GM12878 (cell line): ENCODE results near the gene LAMA4. TPM values are rescaled to one million over a fixed set of nuclear protein-coding genes. Genes with fewer than 3 reads are reported as not detected.

Experiments
- ATAC-seq: fragments of 200-7000 bp; cut with Tn5 transposase; 3 replicates; pipeline ENCODE4 v1.9.1; 2020; ENCODE audit warnings: mild to moderate bottlenecking, moderate library complexity
- BruUV-seq: library from RNA; stranded (reverse); fragments of 400-500 nt; replicated peaks from 2 replicates; lab custom pipeline; 2021; lab: Mats Ljungman, UMichigan
- CTCF ChIA-PET: fragments of 300-600 bp; sonication (Branson Sonifier 250); formaldehyde crosslinking; extraction: SDS; loops from one replicate; lab custom pipeline; 2021; ENCODE audit warnings: inconsistent platforms; lab: Yijun Ruan, JAX
- POLR2A ChIA-PET: fragments of 350-600 bp; formaldehyde crosslinking; extraction: SDS; loops from one replicate; lab custom pipeline; 2021; ENCODE audit warnings: inconsistent platforms; lab: Charles Lee
- RAD21 ChIA-PET: fragments of 300-600 bp; sonication (Branson Sonifier 250); formaldehyde crosslinking; loops from one replicate; lab custom pipeline; 2023; ENCODE audit warnings: antibody characterized with exemption; ENCODE audit not compliant: unreplicated experiment; lab: Charles Lee
- SMC1A ChIA-PET: fragments of 300-600 bp; sonication (Branson Sonifier 250); formaldehyde crosslinking; loops from one replicate; lab custom pipeline; 2023; ENCODE audit not compliant: unreplicated experiment, uncharacterized antibody; lab: Charles Lee
- DNase-seq: peaks from one replicate; pipeline ENCODE4 v3.0.0-alpha.2; 2011; ENCODE audit warnings: low read depth, low spot score
- FAIRE-seq: peaks from 3 replicates; lab custom pipeline; 2011; peaks lifted over from hg19 to GRCh38; lab: Jason Lieb, UNC
- H2AFZ ChIP-seq: 2 replicates; pipeline ENCODE4 v1.6.0; 2011; ENCODE audit warnings: low read depth, low read length, control low read depth; ENCODE audit not compliant: control insufficient read depth
- H3K27ac ChIP-seq: 2 replicates; pipeline ENCODE4 v1.5.1; 2011; ENCODE audit warnings: control low read depth; ENCODE audit not compliant: control insufficient read depth, insufficient read depth
- H3K27me3 ChIP-seq, 2 experiments: replicated peaks in 1 of 2; 2 replicates each; pipeline versions ENCODE4 v1.6.0 to v1.6.1; 2011; ENCODE audit warnings: low read length in 1 of 2; ENCODE audit not compliant: control insufficient read depth in 2 of 2, insufficient read depth in 2 of 2
- H3K36me3 ChIP-seq, 2 experiments: 2 replicates each; pipeline ENCODE4 v1.5.1; 2011; ENCODE audit warnings: low read length in 1 of 2; ENCODE audit not compliant: control insufficient read depth in 2 of 2, insufficient read depth in 2 of 2
- H3K4me1 ChIP-seq: 2 replicates; pipeline ENCODE4 v1.6.1; 2011; ENCODE audit warnings: mild to moderate bottlenecking, low read length, moderate library complexity, mixed read lengths; ENCODE audit not compliant: control insufficient read depth, insufficient read depth
- H3K4me2 ChIP-seq: 2 replicates; pipeline ENCODE4 v1.6.0; 2011; ENCODE audit warnings: control low read depth; ENCODE audit not compliant: control insufficient read depth, insufficient read depth
- H3K4me3 ChIP-seq: fragments of 200-600 bp; sonication (generic); 2 replicates; pipeline ENCODE4 v1.5.1; 2016
- H3K79me2 ChIP-seq: 2 replicates; pipeline ENCODE4 v1.6.0; 2011; ENCODE audit warnings: low read length; ENCODE audit not compliant: control insufficient read depth, insufficient read depth
- H3K9ac ChIP-seq: 2 replicates; pipeline ENCODE4 v1.8.0; 2011; ENCODE audit warnings: low read length, control low read depth, mixed read lengths; ENCODE audit not compliant: control insufficient read depth, insufficient read depth
- H3K9me3 ChIP-seq: replicated peaks from 3 replicates; pipeline ENCODE4 v1.5.1; 2011; ENCODE audit warnings: mild to moderate bottlenecking, low read length; ENCODE audit not compliant: control insufficient read depth, insufficient read depth
- H4K20me1 ChIP-seq: 2 replicates; pipeline ENCODE4 v1.6.0; 2011; ENCODE audit not compliant: control insufficient read depth, insufficient read depth
- CREM ChIP-seq: IDR thresholded peaks from 2 replicates; pipeline ENCODE4 v1.6.1; 2014; ENCODE audit warnings: antibody characterized with exemption, low read depth
- CTCF ChIP-seq, 3 experiments: IDR thresholded peaks in 2 of 3; conservative IDR thresholded peaks in 1 of 3; 2 replicates each; pipeline ENCODE4 v1.5.1; 2011; ENCODE audit warnings: low read depth in 3 of 3, low read length in 3 of 3, mild to moderate bottlenecking in 3 of 3, control low read depth in 2 of 3, moderate library complexity in 2 of 3, inconsistent platforms in 1 of 3, mixed read lengths in 1 of 3; ENCODE audit not compliant: control insufficient read depth in 2 of 3, insufficient read depth in 1 of 3; ENCODE audit errors: extremely low read depth in 1 of 3
- DPF2 ChIP-seq: fragments of 450-650 bp; IDR thresholded peaks from 2 replicates; pipeline ENCODE4 v1.6.1; 2017; ENCODE audit warnings: mild to moderate bottlenecking
- GABPA ChIP-seq: IDR thresholded peaks from 2 replicates; pipeline ENCODE4 v1.6.1; 2014; ENCODE audit warnings: antibody characterized with exemption, low read depth, mild to moderate bottlenecking, inconsistent platforms
- HDGF ChIP-seq: fragments of 450-650 bp; IDR thresholded peaks from 2 replicates; pipeline ENCODE4 v1.6.1; 2016; ENCODE audit warnings: antibody characterized with exemption
- MEF2A ChIP-seq: IDR thresholded peaks from 2 replicates; pipeline ENCODE4 v1.6.1; 2011; ENCODE audit warnings: low read depth, mild to moderate bottlenecking, low read length, moderate library complexity; ENCODE audit not compliant: insufficient read depth
- NBN ChIP-seq: fragments of 450-650 bp; IDR thresholded peaks from 2 replicates; pipeline ENCODE4 v1.6.1; 2016
- POLR2A ChIP-seq: IDR thresholded peaks from 2 replicates; pipeline ENCODE4 v1.6.1; 2011; ENCODE audit warnings: low read depth, mild to moderate bottlenecking, low read length
- RB1 ChIP-seq: fragments of 450-650 bp; formaldehyde crosslinking; IDR thresholded peaks from 2 replicates; pipeline ENCODE4 v1.6.1; 2017; ENCODE audit warnings: mild to moderate bottlenecking, borderline replicate concordance
- SPI1 ChIP-seq: IDR thresholded peaks from 2 replicates; pipeline ENCODE4 v1.6.1; 2011; ENCODE audit warnings: low read depth, mild to moderate bottlenecking, low read length, moderate library complexity, borderline replicate concordance; ENCODE audit not compliant: insufficient read depth
- STAT3 ChIP-seq: IDR thresholded peaks from 2 replicates; pipeline ENCODE4 v1.6.1; 2011; ENCODE audit warnings: low read depth, low read length, improper control_type of control experiment
- ZBTB11 ChIP-seq: fragments of 450-650 bp; formaldehyde crosslinking; IDR thresholded peaks from 2 replicates; pipeline ENCODE4 v1.5.0; 2022; ENCODE audit warnings: mild to moderate bottlenecking, missing genetic modification characterization
- ZNF687 ChIP-seq: fragments of 450-650 bp; IDR thresholded peaks from 2 replicates; pipeline ENCODE4 v1.6.1; 2017; ENCODE audit warnings: mild to moderate bottlenecking, moderate library complexity
- ZZZ3 ChIP-seq: IDR thresholded peaks from 2 replicates; pipeline ENCODE4 v1.6.1; 2011; ENCODE audit warnings: low read depth; ENCODE audit not compliant: control insufficient read depth, insufficient read length
- WGBS: methylation state at CpG from one replicate; pipeline ENCODE4 v1.1.6; 2016; ENCODE audit warnings: low lambda C conversion rate; ENCODE audit not compliant: insufficient replicate concordance, insufficient coverage; ENCODE audit errors: missing lambda C conversion rate; 5-methylcytosine and 5-hydroxymethylcytosine counted together
- in situ Hi-C: fragments of 300-500 bp; cut with MboI; formaldehyde crosslinking; loops from 9 replicates; pipeline ENCODE4 v1.14.3; 2018; ENCODE audit warnings: mixed read lengths
- intact Hi-C: fragments of 100-400 bp; cut with micrococcal nuclease; formaldehyde crosslinking; loops from one replicate; pipeline ENCODE4 v1.14.2; 2022; ENCODE audit not compliant: unreplicated experiment
- polyA plus RNA-seq, 11 experiments: library from polyadenylated mRNA; depleted of rRNA in 4 of 11; unstranded in 6 of 11; stranded (reverse) in 5 of 11; fragments of >200 nt; fragmentation: Nextera tagmentation in 4 of 11; fragmentation: Illumina TruSeq in 1 of 11; extraction: Ambion mirVana in 4 of 11; extraction: Trizol in 1 of 11; gene quantifications; 1 replicate in 1 of 11; 2 replicates in 10 of 11; pipeline versions ENCODE4 v1.2.1 to v1.2.3, GENCODE V29; 2011 to 2016; ENCODE audit warnings: inconsistent platforms in 2 of 11, missing spikeins in 2 of 11, low read depth in 1 of 11
- total RNA-seq, 4 experiments: library from RNA; depleted of rRNA in 3 of 4; stranded (reverse); fragments of >200 nt in 3 of 4; fragmentation: Illumina TruSeq in 1 of 4; extraction: Trizol in 1 of 4; gene quantifications; 2 replicates each; pipeline versions ENCODE4 v1.2.1 to v1.2.3, GENCODE V29; 2013 to 2021

Gene LAMA4
- total and polyA plus RNA-seq, 10 of the 15 experiments (the other 5 are each of a cell fraction or from before 2014, with no cell fraction given): 0.11 to 0.21 (median 0.14) TPM; not detected in 7

- TF ChIP-seq CTCF (IDR thresholded peaks at IDR 0.05 in 2 of 3, conservative IDR thresholded peaks at IDR 0.05 in 1 of 3; ENCODE audit: control insufficient read depth in 2 of 3, extremely low read depth in 1 of 3, insufficient read depth in 1 of 3, low read depth in 3 of 3, low read length in 3 of 3): no peak
Measured at GRCh38 chr6:112241820-112242429, 12.4 kb downstream of the LAMA4 start (continued).

GRCh38 chr6:112237595-112237994 is 16.8 kb downstream of the LAMA4 start:
- Histone ChIP-seq H3K9ac (no peak overlapping the region), H2AFZ (no peak overlapping the region), H3K4me1 (no peaks in the 10 kb centered on the region), H3K36me3 (no peaks in the 10 kb centered on the region), H3K4me3 (no peak overlapping the region), H4K20me1 (no peaks in the 10 kb centered on the region), H3K27ac (no peak overlapping the region), H3K9me3 (no peaks in the 10 kb centered on the region), H3K79me2 (no peaks in the 10 kb centered on the region), H3K4me2 (no peak overlapping the region), H3K27me3 (peaks cover 0 to 2% of the 10 kb centered on the region in 2 experiments; a peak in 2 of 4 replicates)
- in situ Hi-C loops (no loop called here), intact Hi-C loops (no loop called here)
- no peak for DNase-seq
- WGBS: 38% methylated on average over 3 of the region's 3 CpGs
- no TSS peak for BruUV-seq
- no peak for ATAC-seq
- ChIA-PET CTCF (interaction anchor here (2.2 kb wide), 1 partner anchor 9 kb away, joined by 9 read pairs; no protein-coding TSS in a partner anchor), RAD21 (no interaction called here), POLR2A (no interaction called here), SMC1A (interaction anchor here (1.2 kb wide), 1 partner anchor 24 kb away, joined by 3 read pairs; no protein-coding TSS in a partner anchor)
- FAIRE-seq: no peak
- no peak for TF ChIP-seq CREM
- no peak for TF ChIP-seq MEF2A
- no peak for TF ChIP-seq ZBTB11
- no peak for TF ChIP-seq SPI1
- TF ChIP-seq RB1: no peak
- TF ChIP-seq DPF2: no peak
- TF ChIP-seq HDGF: no peak
- TF ChIP-seq NBN: no peak
- no peak for TF ChIP-seq GABPA
- no peak for TF ChIP-seq STAT3
- TF ChIP-seq ZNF687: no peak
- TF ChIP-seq POLR2A: no peak
- no peak for TF ChIP-seq ZZZ3
